Endothelial cell of umbilical vein (primary cell): ENCODE data around the gene TBC1D9. TPM values are rescaled to one million over a fixed set of nuclear protein-coding genes. Genes with fewer than 3 reads are reported as not detected.

Source experiments
- BruUV-seq: library from RNA; stranded (reverse); fragments of 400-500 nt; replicated peaks from 2 replicates; lab custom pipeline; 2021; lab: Mats Ljungman, UMichigan
- CTCF ChIA-PET: fragments of 300-600, 350-600 bp; sonication (Branson Sonifier 250); formaldehyde crosslinking; loops from one replicate; lab custom pipeline; 2021; ENCODE audit warnings: antibody characterized with exemption, inconsistent platforms; lab: Charles Lee
- POLR2A ChIA-PET: fragments of 300-600, 350-600 bp; sonication (Branson Sonifier 250); formaldehyde crosslinking; loops from one replicate; lab custom pipeline; 2021; ENCODE audit warnings: antibody characterized with exemption, inconsistent platforms; lab: Charles Lee
- DNase-seq: peaks from one replicate; pipeline ENCODE4 v3.0.0-alpha.2; 2011; ENCODE audit warnings: low read depth, low spot score
- FAIRE-seq: peaks from 2 replicates; lab custom pipeline; 2011; peaks lifted over from hg19 to GRCh38; lab: Jason Lieb, UNC
- H2AFZ ChIP-seq: 2 replicates; pipeline ENCODE4 v1.6.0; 2012; ENCODE audit warnings: low read depth, low read length, control low read depth, inconsistent platforms
- H3K27ac ChIP-seq: 2 replicates; pipeline ENCODE4 v1.5.1; 2011; ENCODE audit warnings: low read depth, mild to moderate bottlenecking, control low read depth, low read length, moderate library complexity; ENCODE audit not compliant: insufficient read depth
- H3K27me3 ChIP-seq, 2 experiments: 2 replicates each; pipeline versions ENCODE4 v1.6.0 to v1.6.1; 2011; ENCODE audit warnings: low read length in 2 of 2, mixed read lengths in 1 of 2; ENCODE audit not compliant: control insufficient read depth in 2 of 2, insufficient read depth in 2 of 2
- H3K36me3 ChIP-seq, 2 experiments: 2 replicates in 1 of 2; 3 replicates in 1 of 2; pipeline ENCODE4 v1.5.1; 2011; ENCODE audit warnings: low read length in 2 of 2, mild to moderate bottlenecking in 1 of 2, moderate library complexity in 1 of 2; ENCODE audit not compliant: control insufficient read depth in 2 of 2, insufficient read depth in 2 of 2; ENCODE audit errors: extremely low read depth in 1 of 2
- H3K4me1 ChIP-seq: 3 replicates; pipeline ENCODE4 v1.5.1; 2011; ENCODE audit warnings: mild to moderate bottlenecking, low read length; ENCODE audit not compliant: control insufficient read depth, insufficient read depth; ENCODE audit errors: extremely low read depth
- H3K4me2 ChIP-seq: 2 replicates; pipeline ENCODE4 v1.6.1; 2011; ENCODE audit warnings: low read length, control low read depth, mixed read lengths; ENCODE audit not compliant: insufficient read depth
- H3K4me3 ChIP-seq, 3 experiments: fragments of 200-600 bp in 1 of 3; sonication (generic), shearing (Covaris generic) in 1 of 3; replicated peaks in 1 of 3; 2 replicates each; pipeline ENCODE4 v1.5.1; 2011 to 2016; ENCODE audit warnings: control low read depth in 3 of 3, low read length in 3 of 3, mild to moderate bottlenecking in 2 of 3, inconsistent platforms in 1 of 3, low read depth in 1 of 3, moderate library complexity in 1 of 3; ENCODE audit not compliant: insufficient read depth in 1 of 3
- H3K79me2 ChIP-seq: 2 replicates; pipeline ENCODE4 v1.6.0; 2012; ENCODE audit warnings: low read length, inconsistent platforms; ENCODE audit not compliant: control insufficient read depth, insufficient read depth
- H3K9ac ChIP-seq: replicated peaks from 2 replicates; pipeline ENCODE3; 2011; ENCODE audit warnings: low read length, control low read depth; ENCODE audit not compliant: insufficient read depth; ENCODE audit errors: extremely low read depth
- H3K9me1 ChIP-seq: replicated peaks from 3 replicates; pipeline ENCODE4 v1.6.0; 2011; ENCODE audit warnings: mild to moderate bottlenecking, low read length; ENCODE audit not compliant: control insufficient read depth, insufficient read depth; ENCODE audit errors: extremely low read depth
- H3K9me3 ChIP-seq: replicated peaks from 2 replicates; pipeline ENCODE4 v1.5.1; 2012; ENCODE audit warnings: low read length, inconsistent platforms; ENCODE audit not compliant: control insufficient read depth, insufficient read depth
- H4K20me1 ChIP-seq: replicated peaks from 2 replicates; pipeline ENCODE3; 2011; ENCODE audit warnings: mild to moderate bottlenecking, low read length; ENCODE audit not compliant: control insufficient read depth, insufficient read depth; ENCODE audit errors: extremely low read depth
- CTCF ChIP-seq, 2 donors: IDR thresholded peaks; 1 replicate in 1 of 2; 2 replicates in 1 of 2; pipeline ENCODE4 v1.5.1; 2011; ENCODE audit warnings: low read length in 2 of 2, mild to moderate bottlenecking in 2 of 2, moderate library complexity in 2 of 2, control low read depth in 1 of 2, inconsistent platforms in 1 of 2, low read depth in 1 of 2; ENCODE audit not compliant: insufficient read depth in 1 of 2; ENCODE audit errors: extremely low read depth in 1 of 2
- EZH2 ChIP-seq: IDR thresholded peaks from 2 replicates; pipeline ENCODE4 v1.6.1; 2012; ENCODE audit warnings: borderline replicate concordance, low read depth, mild to moderate bottlenecking, moderate library complexity, low read length, inconsistent platforms; ENCODE audit not compliant: severe bottlenecking
- FOS ChIP-seq: IDR thresholded peaks from 2 replicates; pipeline ENCODE4 v1.6.1; 2011; ENCODE audit warnings: mild to moderate bottlenecking, low read length, moderate library complexity, borderline replicate concordance; ENCODE audit not compliant: insufficient read depth
- GATA2 ChIP-seq: IDR thresholded peaks from 2 replicates; pipeline ENCODE4 v1.7.0; 2011; ENCODE audit warnings: low read depth, mild to moderate bottlenecking, moderate library complexity, mixed read lengths, low read length; ENCODE audit not compliant: insufficient read length, insufficient read depth
- JUN ChIP-seq: IDR thresholded peaks from 2 replicates; pipeline ENCODE4 v1.6.1; 2011; ENCODE audit warnings: borderline replicate concordance, low read depth; ENCODE audit not compliant: insufficient read length, insufficient read depth
- MAX ChIP-seq: IDR thresholded peaks from 2 replicates; pipeline ENCODE4 v1.6.1; 2011; ENCODE audit not compliant: insufficient read depth, insufficient read length
- MYC ChIP-seq: IDR thresholded peaks from one replicate; pipeline ENCODE4 v1.6.1; 2011; ENCODE audit warnings: mild to moderate bottlenecking, low read depth, low read length
- POLR2A ChIP-seq: IDR thresholded peaks from 2 replicates; pipeline ENCODE4 v1.6.1; 2012; ENCODE audit warnings: low read depth, mild to moderate bottlenecking, control low read depth, low read length
- POLR2AphosphoS5 ChIP-seq: IDR thresholded peaks from 2 replicates; pipeline ENCODE4 v1.6.1; 2012; ENCODE audit warnings: low read depth, mild to moderate bottlenecking, control low read depth, low read length, moderate library complexity; ENCODE audit not compliant: insufficient read depth
- dilution Hi-C: fragments of 300-500 bp; cut with MboI; formaldehyde crosslinking; loops from one replicate; pipeline ENCODE4 v1.15.0; 2019; ENCODE audit warnings: low sequenced_read_pairs; ENCODE audit not compliant: extremely low pct_ligation_motif_present
- intact Hi-C: fragments of 100-400 bp; cut with micrococcal nuclease; formaldehyde crosslinking; loops from one replicate; pipeline ENCODE4 v1.10.0; 2022
- polyA plus RNA-seq, 4 experiments: library from polyadenylated mRNA; depleted of rRNA in 3 of 4; stranded (reverse) in 3 of 4; unstranded in 1 of 4; fragments of >200 nt; gene quantifications; 2 replicates each; pipeline versions ENCODE4 v1.2.1 to v1.2.3, GENCODE V29; 2011 to 2012; ENCODE audit warnings: missing spikeins in 1 of 4
- total RNA-seq: library from RNA; stranded (reverse); gene quantifications from 2 replicates; pipeline ENCODE4 v1.2.3, GENCODE V29; 2021

The TBC1D9 gene
- total and polyA plus RNA-seq, 2 donors (not counting 3 experiments of a cell fraction or from before 2014, with no cell fraction given): 21.7 to 45.3 TPM

GRCh38 chr4:140777386-140777785 lies 21.2 kb upstream of the TBC1D9 start:
- no peak overlapping the region for H3K9ac ChIP-seq
- no peak overlapping the region for H3K4me3 ChIP-seq
- FAIRE-seq: no peak
- no peaks in the 10 kb centered on the region for H3K9me3 ChIP-seq
- H4K20me1 ChIP-seq: no peaks in the 10 kb centered on the region
- no peak overlapping the region for H3K27ac ChIP-seq
- H2AFZ ChIP-seq: no peak overlapping the region
- POLR2A ChIA-PET: no interaction called here
- intact Hi-C loops (no loop called here), dilution Hi-C loops (no loop called here)
- no peak for TF ChIP-seq FOS
- TF ChIP-seq JUN: no peak
- no peak for TF ChIP-seq GATA2
- H3K4me1 ChIP-seq: no peaks in the 10 kb centered on the region
- BruUV-seq: no TSS peak
- no peaks in the 10 kb centered on the region for H3K36me3 ChIP-seq
- H3K4me2 ChIP-seq: no peak overlapping the region
- no peaks in the 10 kb centered on the region for H3K9me1 ChIP-seq
- CTCF ChIA-PET: no interaction called here
- no peak for DNase-seq
- peaks cover 0 to 2% of the 10 kb centered on the region in 2 experiments for H3K27me3 ChIP-seq
- H3K79me2 ChIP-seq: no peaks in the 10 kb centered on the region

GRCh38 chr4:140776556-140776955 lies 20.4 kb upstream of the TBC1D9 start:
- H3K79me2 ChIP-seq: no peaks in the 10 kb centered on the region
- no peaks in the 10 kb centered on the region for H4K20me1 ChIP-seq
- dilution Hi-C loops: no loop called here
- H2AFZ ChIP-seq: no peak overlapping the region
- BruUV-seq: no TSS peak
- peaks cover 0 to 2% of the 10 kb centered on the region in 2 experiments for H3K27me3 ChIP-seq
- no peak overlapping the region for H3K27ac ChIP-seq
- ChIA-PET CTCF (no interaction called here), POLR2A (no interaction called here)
- DNase-seq: no peak
- no peaks in the 10 kb centered on the region for H3K4me1 ChIP-seq
- H3K9ac ChIP-seq: no peak overlapping the region
- no peak overlapping the region for H3K4me3 ChIP-seq
- intact Hi-C loops: no loop called here
- H3K4me2 ChIP-seq: no peak overlapping the region
- no peaks in the 10 kb centered on the region for H3K36me3 ChIP-seq
- H3K9me1 ChIP-seq: no peaks in the 10 kb centered on the region
- TF ChIP-seq JUN (no peak), EZH2 (no peak), CTCF (IDR thresholded peaks at IDR 0.05; ENCODE audit: extremely low read depth in 1 of 2, insufficient read depth in 1 of 2, low read depth in 1 of 2, low read length in 2 of 2) (no peak), MYC (no peak), POLR2AphosphoS5 (no peak), POLR2A (no peak), FOS (no peak), MAX (no peak)
- no peak for FAIRE-seq
- no peaks in the 10 kb centered on the region for H3K9me3 ChIP-seq
